HCT116 (cell line): ENCODE results near the gene ZNF536. TPM values are rescaled to one million over a fixed set of nuclear protein-coding genes. Genes with fewer than 3 reads are reported as not detected.

ENCODE experiments used
- ATAC-seq: fragments of 200-7000 bp; cut with Tn5 transposase; 2 replicates; pipeline ENCODE4 v1.9.1; 2020; ENCODE audit warnings: mild to moderate bottlenecking, moderate library complexity
- BruUV-seq: library from RNA; stranded (reverse); fragments of 400-500 nt; replicated peaks from 2 replicates; lab custom pipeline; 2021; lab: Mats Ljungman, UMichigan
- CTCF ChIA-PET: fragments of 300-600 bp; sonication (Branson Sonifier 250); formaldehyde crosslinking; loops from one replicate; lab custom pipeline; 2021; ENCODE audit warnings: antibody characterized with exemption; lab: Charles Lee
- POLR2A ChIA-PET: fragments of 300-600, 350-600 bp; sonication (Branson Sonifier 250); formaldehyde crosslinking; loops from one replicate; lab custom pipeline; 2021; ENCODE audit warnings: antibody characterized with exemption; lab: Charles Lee
- RAD21 ChIA-PET, 2 experiments: fragments of 300-600 bp; sonication (Branson Sonifier 250); formaldehyde crosslinking; loops; one replicate each; lab custom pipeline; 2023; ENCODE audit warnings: low total read pairs in 2 of 2; ENCODE audit not compliant: uncharacterized antibody in 2 of 2, unreplicated experiment in 2 of 2, low non-redundant PET in 1 of 2; lab: Charles Lee
- DNase-seq: peaks from one replicate; pipeline ENCODE4 v3.0.0-alpha.2; 2010; ENCODE audit warnings: low read depth, low spot score
- H2AFZ ChIP-seq: fragments of 200-600 bp; shearing (Covaris generic), sonication (generic); 2 replicates; pipeline ENCODE4 v1.6.1; 2017; ENCODE audit warnings: low read depth, mixed run types, mixed read lengths, antibody characterized with exemption, low read length; ENCODE audit not compliant: poor library complexity, severe bottlenecking
- H3K27ac ChIP-seq: 2 replicates; pipeline ENCODE4 v1.5.1; 2012; ENCODE audit warnings: low read depth, low read length
- H3K27me3 ChIP-seq: fragments of 200-600 bp; sonication (generic); 2 replicates; pipeline ENCODE4 v1.6.1; 2016; ENCODE audit warnings: mixed run types, low read length, mixed read lengths; ENCODE audit not compliant: insufficient read depth
- H3K36me3 ChIP-seq, 2 experiments: fragments of 200-500 bp in 1 of 2; fragments of 200-600 bp in 1 of 2; sonication (Bioruptor generic) in 1 of 2; sonication (generic) in 1 of 2; 2 replicates each; pipeline versions ENCODE4 v1.5.1 to v1.6.1; 2014 to 2016; ENCODE audit warnings: low read length in 2 of 2, inconsistent platforms in 1 of 2, mixed read lengths in 1 of 2, mixed run types in 1 of 2; ENCODE audit not compliant: insufficient read depth in 2 of 2, control insufficient read depth in 1 of 2
- H3K4me1 ChIP-seq, 2 experiments: fragments of 200-600 bp in 1 of 2; sonication (generic) in 1 of 2; 2 replicates each; pipeline versions ENCODE4 v1.5.1 to v1.6.1; 2012 to 2017; ENCODE audit warnings: low read length in 2 of 2, inconsistent platforms in 1 of 2, mild to moderate bottlenecking in 1 of 2, mixed read lengths in 1 of 2, mixed run types in 1 of 2, moderate library complexity in 1 of 2; ENCODE audit not compliant: insufficient read depth in 2 of 2, control insufficient read depth in 1 of 2
- H3K4me2 ChIP-seq: fragments of 200-600 bp; sonication (generic); 2 replicates; pipeline ENCODE4 v1.6.1; 2017; ENCODE audit warnings: mixed run types, low read length, mixed read lengths
- H3K4me3 ChIP-seq, 2 experiments: fragments of 200-600 bp in 1 of 2; sonication (generic) in 1 of 2; replicated peaks in 1 of 2; 2 replicates each; pipeline ENCODE4 v1.5.1; 2011 to 2016; ENCODE audit warnings: low read length in 2 of 2, control low read depth in 1 of 2, low read depth in 1 of 2, mild to moderate bottlenecking in 1 of 2, mixed read lengths in 1 of 2, mixed run types in 1 of 2
- H3K79me2 ChIP-seq: fragments of 200-600 bp; sonication (generic); 2 replicates; pipeline ENCODE4 v1.6.1; 2017; ENCODE audit warnings: mild to moderate bottlenecking, mixed run types, low read length, moderate library complexity, mixed read lengths; ENCODE audit not compliant: insufficient read depth
- H3K9ac ChIP-seq: fragments of 200-600 bp; sonication (generic); 2 replicates; pipeline ENCODE4 v1.6.1; 2016; ENCODE audit warnings: low read length, mixed read lengths
- H3K9me2 ChIP-seq: fragments of 200-600 bp; sonication (generic), shearing (Covaris generic); 2 replicates; pipeline ENCODE4 v1.6.1; 2017; ENCODE audit warnings: mixed run types, mild to moderate bottlenecking, moderate library complexity; ENCODE audit not compliant: insufficient read depth
- H3K9me3 ChIP-seq, 2 experiments: fragments of 200-500 bp in 1 of 2; fragments of 200-600 bp in 1 of 2; sonication (Bioruptor generic) in 1 of 2; sonication (generic) in 1 of 2; 2 replicates each; pipeline ENCODE4 v1.6.1; 2014 to 2017; ENCODE audit warnings: low read length in 2 of 2, mixed read lengths in 2 of 2, inconsistent platforms in 1 of 2, low read depth in 1 of 2, mild to moderate bottlenecking in 1 of 2, mixed run types in 1 of 2, moderate library complexity in 1 of 2; ENCODE audit not compliant: control insufficient read depth in 1 of 2, insufficient read depth in 1 of 2
- H4K20me1 ChIP-seq: fragments of 200-600 bp; sonication (generic), shearing (Covaris generic); 2 replicates; pipeline ENCODE4 v1.6.1; 2017; ENCODE audit warnings: mixed run types, mild to moderate bottlenecking, moderate library complexity; ENCODE audit not compliant: insufficient read depth
- CEBPB ChIP-seq: IDR thresholded peaks from 2 replicates; pipeline ENCODE4 v1.6.1; 2012; ENCODE audit warnings: low read depth
- EGR1 ChIP-seq: IDR thresholded peaks from 2 replicates; pipeline ENCODE4 v1.6.1; 2012; ENCODE audit warnings: low read depth
- ELF1 ChIP-seq: IDR thresholded peaks from 2 replicates; pipeline ENCODE4 v1.6.1; 2012; ENCODE audit warnings: low read depth, borderline replicate concordance
- EZH2 ChIP-seq: fragments of 200-600 bp; sonication (generic); IDR thresholded peaks from 2 replicates; pipeline ENCODE4 v1.6.1; 2017; ENCODE audit warnings: antibody characterized with exemption, mixed run types
- FOSL1 ChIP-seq: IDR thresholded peaks from 2 replicates; pipeline ENCODE4 v1.6.1; 2012; ENCODE audit warnings: low read depth
- JUND ChIP-seq: IDR thresholded peaks from 2 replicates; pipeline ENCODE4 v1.6.1; 2012
- POLR2A ChIP-seq: IDR thresholded peaks from 2 replicates; pipeline ENCODE4 v1.7.0; 2011; ENCODE audit warnings: borderline replicate concordance; ENCODE audit not compliant: insufficient read depth, insufficient read length; ENCODE audit errors: extremely low read depth
- POLR2AphosphoS5 ChIP-seq: IDR thresholded peaks from 2 replicates; pipeline ENCODE4 v1.6.1; 2011; ENCODE audit warnings: mild to moderate bottlenecking, low read depth, low read length, moderate library complexity
- RAD21 ChIP-seq: IDR thresholded peaks from 2 replicates; pipeline ENCODE4 v1.6.1; 2012; ENCODE audit warnings: low read depth, mild to moderate bottlenecking
- SIN3A ChIP-seq: IDR thresholded peaks from 2 replicates; pipeline ENCODE4 v1.6.1; 2012; ENCODE audit warnings: low read depth
- SP1 ChIP-seq: IDR thresholded peaks from 2 replicates; pipeline ENCODE4 v1.6.1; 2012; ENCODE audit warnings: low read depth
- SRF ChIP-seq: IDR thresholded peaks from 2 replicates; pipeline ENCODE4 v1.6.1; 2012; ENCODE audit warnings: low read depth
- TCF7L2 ChIP-seq: IDR thresholded peaks from 2 replicates; pipeline ENCODE4 v1.7.0; 2011; ENCODE audit warnings: borderline replicate concordance, inconsistent platforms; ENCODE audit not compliant: insufficient read depth, insufficient read length; ENCODE audit errors: extremely low read depth
- ZFX ChIP-seq: fragments of 450-650 bp; IDR thresholded peaks from 2 replicates; pipeline ENCODE4 v1.6.1; 2017
- ZNF274 ChIP-seq: fragments of 200-500 bp; sonication (Bioruptor generic); IDR thresholded peaks from 2 replicates; pipeline ENCODE4 v1.6.1; 2014; ENCODE audit warnings: mild to moderate bottlenecking, low read depth, low read length, inconsistent platforms
- intact Hi-C: fragments of 100-400 bp; cut with micrococcal nuclease; formaldehyde crosslinking; loops from 2 replicates; pipeline ENCODE4 v1.10.0; 2022
- total RNA-seq: library from RNA; stranded (reverse); gene quantifications from one replicate; pipeline ENCODE4 v1.2.1, GENCODE V29; 2021; ENCODE audit not compliant: unreplicated experiment
- TF ChIP-seq, protein P1 (sequence below), 3 experiments: fragments of 200-600 bp in 1 of 3; sonication (generic) in 1 of 3; IDR thresholded peaks in 2 of 3; conservative IDR thresholded peaks in 1 of 3; 2 replicates each; pipeline ENCODE4 v1.5.1; 2012 to 2017; ENCODE audit warnings: low read depth in 2 of 3, low read length in 2 of 3, antibody characterized with exemption in 1 of 3, borderline replicate concordance in 1 of 3, control low read depth in 1 of 3, mild to moderate bottlenecking in 1 of 3, mixed read lengths in 1 of 3, mixed run types in 1 of 3, moderate library complexity in 1 of 3; ENCODE audit not compliant: insufficient read depth in 1 of 3
- TF ChIP-seq, protein P2 (sequence below): IDR thresholded peaks from 2 replicates; pipeline ENCODE4 v1.6.1; 2012

The ZNF536 gene
- total RNA-seq, 1 experiment from 2014 or later, result not detected

DNA sequence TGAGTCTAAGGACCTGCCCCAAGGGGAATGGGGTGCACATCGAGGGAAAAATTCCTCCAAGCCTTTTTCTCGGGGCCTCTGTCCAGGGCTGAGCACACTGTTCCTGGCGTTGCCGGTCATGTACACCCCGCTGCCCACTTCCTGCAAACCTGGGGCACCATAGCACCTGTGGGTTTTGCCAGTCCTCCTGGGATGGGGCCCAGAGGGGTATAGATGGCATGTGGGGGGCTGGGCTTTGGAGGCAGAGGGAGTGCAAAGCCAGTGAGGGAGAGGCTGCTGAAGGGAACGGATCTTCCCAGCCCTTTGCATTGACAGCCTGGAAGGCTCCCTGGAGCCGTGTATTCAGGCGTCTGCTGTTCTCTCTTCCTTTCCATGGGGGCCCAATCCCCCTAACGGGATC, 187.3 kb downstream of the ZNF536 start:
- Histone ChIP-seq H3K9ac (no peak overlapping the region), H3K9me2 (no peaks in the 10 kb centered on the region), H3K4me2 (no peak overlapping the region), H3K4me3 (no peak overlapping the region), H3K36me3 (no peaks in the 10 kb centered on the region), H3K9me3 (no peaks in the 10 kb centered on the region), H3K27ac (no peak overlapping the region), H3K4me1 (no peaks in the 10 kb centered on the region), H3K79me2 (no peaks in the 10 kb centered on the region), H2AFZ (no peak overlapping the region), H4K20me1 (no peaks in the 10 kb centered on the region), H3K27me3 (0 out of 2 replicates have a peak, but pooled peaks cover 3% of the 10 kb centered on the region)
- CTCF ChIA-PET, result no interaction called here
- intact Hi-C loops, result no loop called here
- RAD21 ChIA-PET, result no interaction called here
- POLR2A ChIA-PET, result no interaction called here
- DNase-seq (no peak), ATAC-seq (no peak)
- BruUV-seq, result no TSS peak
- no peak for TF ChIP-seq SP1
- no peak for TF ChIP-seq ELF1
- no peak for TF ChIP-seq RAD21
- no peak for TF ChIP-seq POLR2AphosphoS5
- no peak for TF ChIP-seq SRF

DNA sequence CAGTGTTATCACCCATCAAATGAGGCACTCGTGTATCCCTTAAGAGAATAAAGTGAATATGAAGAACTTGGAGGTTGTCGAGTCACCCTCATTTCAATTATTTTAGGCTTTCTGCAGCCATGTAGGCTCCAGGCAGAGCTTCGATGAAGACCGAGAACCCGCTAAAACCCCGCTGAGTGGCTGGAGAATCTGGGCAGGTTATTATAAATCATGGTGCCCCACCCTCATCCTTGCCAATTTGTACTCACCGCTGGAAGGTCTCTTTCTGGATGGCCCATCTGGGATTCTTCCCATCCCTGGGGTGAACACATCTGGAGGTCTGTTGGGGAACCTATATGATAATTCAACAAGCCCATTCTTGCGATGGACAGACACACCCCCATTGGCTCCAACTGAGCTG, 190.8 kb downstream of the ZNF536 start:
- BruUV-seq, result no TSS peak
- TF ChIP-seq EZH2, result no peak
- TF ChIP-seq, protein P1, sequence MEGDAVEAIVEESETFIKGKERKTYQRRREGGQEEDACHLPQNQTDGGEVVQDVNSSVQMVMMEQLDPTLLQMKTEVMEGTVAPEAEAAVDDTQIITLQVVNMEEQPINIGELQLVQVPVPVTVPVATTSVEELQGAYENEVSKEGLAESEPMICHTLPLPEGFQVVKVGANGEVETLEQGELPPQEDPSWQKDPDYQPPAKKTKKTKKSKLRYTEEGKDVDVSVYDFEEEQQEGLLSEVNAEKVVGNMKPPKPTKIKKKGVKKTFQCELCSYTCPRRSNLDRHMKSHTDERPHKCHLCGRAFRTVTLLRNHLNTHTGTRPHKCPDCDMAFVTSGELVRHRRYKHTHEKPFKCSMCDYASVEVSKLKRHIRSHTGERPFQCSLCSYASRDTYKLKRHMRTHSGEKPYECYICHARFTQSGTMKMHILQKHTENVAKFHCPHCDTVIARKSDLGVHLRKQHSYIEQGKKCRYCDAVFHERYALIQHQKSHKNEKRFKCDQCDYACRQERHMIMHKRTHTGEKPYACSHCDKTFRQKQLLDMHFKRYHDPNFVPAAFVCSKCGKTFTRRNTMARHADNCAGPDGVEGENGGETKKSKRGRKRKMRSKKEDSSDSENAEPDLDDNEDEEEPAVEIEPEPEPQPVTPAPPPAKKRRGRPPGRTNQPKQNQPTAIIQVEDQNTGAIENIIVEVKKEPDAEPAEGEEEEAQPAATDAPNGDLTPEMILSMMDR (IDR thresholded peaks at IDR 0.05 in 2 of 3, conservative IDR thresholded peaks at IDR 0.05 in 1 of 3; ENCODE audit: borderline replicate concordance in 1 of 3, insufficient read depth in 1 of 3, low read depth in 2 of 3, low read length in 2 of 3), result no peak
- no peak for TF ChIP-seq TCF7L2
- no peak for TF ChIP-seq FOSL1
- no peak for TF ChIP-seq POLR2A
- TF ChIP-seq, protein P2, sequence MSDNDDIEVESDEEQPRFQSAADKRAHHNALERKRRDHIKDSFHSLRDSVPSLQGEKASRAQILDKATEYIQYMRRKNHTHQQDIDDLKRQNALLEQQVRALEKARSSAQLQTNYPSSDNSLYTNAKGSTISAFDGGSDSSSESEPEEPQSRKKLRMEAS, result no peak
- no peak for TF ChIP-seq ZNF274
- TF ChIP-seq SRF, result no peak
- TF ChIP-seq SP1, result no peak
- TF ChIP-seq SIN3A, result no peak
- no peak for TF ChIP-seq POLR2AphosphoS5
- no peak for TF ChIP-seq ELF1
- TF ChIP-seq RAD21, result no peak
- TF ChIP-seq JUND, result no peak
- no peak for TF ChIP-seq EGR1
- no peak for TF ChIP-seq CEBPB
- no peak for TF ChIP-seq ZFX
- H3K4me3 ChIP-seq, result no peak overlapping the region
- no peaks in the 10 kb centered on the region for H3K9me2 ChIP-seq
- H3K27ac ChIP-seq, result no peak overlapping the region
- H3K9ac ChIP-seq, result no peak overlapping the region
- no peaks in the 10 kb centered on the region for H4K20me1 ChIP-seq
- ATAC-seq (no peak), DNase-seq (no peak)
- H3K36me3 ChIP-seq, result no peaks in the 10 kb centered on the region
- no peak overlapping the region for H3K4me2 ChIP-seq
- H3K4me1 ChIP-seq, result no peaks in the 10 kb centered on the region
- CTCF ChIA-PET, result no interaction called here
- POLR2A ChIA-PET, result no interaction called here
- intact Hi-C loops, result no loop called here
- RAD21 ChIA-PET, result no interaction called here
- no peaks in the 10 kb centered on the region for H3K9me3 ChIP-seq
- no peaks in the 10 kb centered on the region for H3K27me3 ChIP-seq
- H3K79me2 ChIP-seq, result no peaks in the 10 kb centered on the region
- no peak overlapping the region for H2AFZ ChIP-seq
